Activated CD8-positive, alpha-beta T cell treated with anti-CD3 and anti-CD28 coated beads for 36 hours (primary cell): ENCODE measurements around the gene BCKDHA. TPM values are rescaled to one million over a fixed set of nuclear protein-coding genes. Genes with fewer than 3 reads are reported as not detected.
A peak's percentile ranks its signal among the peaks of the same experiment; 100 is the strongest.
"Not testable (repeated sequence)": the region's sequence is repeated elsewhere in the genome, so short reads cannot be mapped to it uniquely, and the experiment has no call there.

Experiments used
- ATAC-seq: fragments of 200-7000 bp; cut with Tn5 transposase; one replicate; pipeline ENCODE4 v1.10.0; 2021; ENCODE audit warnings: mild to moderate bottlenecking, moderate library complexity
- CTCF ChIA-PET: fragments of 350-600 bp; sonication (Branson Sonifier 250); formaldehyde crosslinking; loops from one replicate; lab custom pipeline; 2021; ENCODE audit warnings: antibody characterized with exemption; lab: Charles Lee
- POLR2A ChIA-PET: fragments of 350-600 bp; sonication (Branson Sonifier 250); formaldehyde crosslinking; loops from one replicate; lab custom pipeline; 2021; ENCODE audit warnings: antibody characterized with exemption; lab: Charles Lee
- DNase-seq: peaks from one replicate; pipeline ENCODE4 v3.0.0-alpha.2; 2020
- H3K27ac Mint-ChIP-seq: one replicate; pipeline ENCODE4 v1.8.0; 2021; ENCODE audit warnings: mild to moderate bottlenecking, mixed read lengths
- H3K27me3 Mint-ChIP-seq: one replicate; pipeline ENCODE4 v1.8.0; 2021; ENCODE audit warnings: mixed read lengths
- H3K36me3 Mint-ChIP-seq: one replicate; pipeline ENCODE4 v1.8.0; 2021; ENCODE audit warnings: low read depth, mixed read lengths
- H3K4me1 Mint-ChIP-seq: one replicate; pipeline ENCODE4 v1.8.0; 2021; ENCODE audit warnings: low read depth, mixed read lengths
- H3K4me3 Mint-ChIP-seq: one replicate; pipeline ENCODE4 v1.8.0; 2021; ENCODE audit warnings: mild to moderate bottlenecking, moderate library complexity, mixed read lengths
- H3K9me3 Mint-ChIP-seq: one replicate; pipeline ENCODE4 v1.8.0; 2021; ENCODE audit warnings: mixed read lengths
- intact Hi-C: fragments of 100-400 bp; cut with micrococcal nuclease; formaldehyde crosslinking; loops from one replicate; pipeline ENCODE4 v1.10.0; 2022
- total RNA-seq, 2 experiments: library from RNA; stranded (reverse); gene quantifications; one replicate each; pipeline ENCODE4 v1.2.3, GENCODE V29; 2021
- TF ChIP-seq, protein P1 (sequence below): fragments of 200-600 bp; IDR thresholded peaks from one replicate; pipeline ENCODE4 v1.8.0; 2022; ENCODE audit warnings: antibody characterized with exemption, mild to moderate bottlenecking

BCKDHA gene
- total RNA-seq, 2 experiments from 2014 or later, result 32.3 to 36.9 TPM

- ATAC-seq (no peak), DNase-seq (no peak)
- H3K4me1 Mint-ChIP-seq, result peaks cover 14% of the 10 kb centered on the region
- intact Hi-C loops, result no loop called here
- no peaks in the 10 kb centered on the region for H3K36me3 Mint-ChIP-seq
- peaks cover 17% of the 10 kb centered on the region for H3K27me3 Mint-ChIP-seq
- CTCF ChIA-PET, result interaction anchor here (1.2 to 15.6 kb wide), 4 partner anchors 83 to 141 kb away, joined by 4 to 272 read pairs (median 5); partner anchors contain the start of gene CEACAM21
- TF ChIP-seq, protein P1, sequence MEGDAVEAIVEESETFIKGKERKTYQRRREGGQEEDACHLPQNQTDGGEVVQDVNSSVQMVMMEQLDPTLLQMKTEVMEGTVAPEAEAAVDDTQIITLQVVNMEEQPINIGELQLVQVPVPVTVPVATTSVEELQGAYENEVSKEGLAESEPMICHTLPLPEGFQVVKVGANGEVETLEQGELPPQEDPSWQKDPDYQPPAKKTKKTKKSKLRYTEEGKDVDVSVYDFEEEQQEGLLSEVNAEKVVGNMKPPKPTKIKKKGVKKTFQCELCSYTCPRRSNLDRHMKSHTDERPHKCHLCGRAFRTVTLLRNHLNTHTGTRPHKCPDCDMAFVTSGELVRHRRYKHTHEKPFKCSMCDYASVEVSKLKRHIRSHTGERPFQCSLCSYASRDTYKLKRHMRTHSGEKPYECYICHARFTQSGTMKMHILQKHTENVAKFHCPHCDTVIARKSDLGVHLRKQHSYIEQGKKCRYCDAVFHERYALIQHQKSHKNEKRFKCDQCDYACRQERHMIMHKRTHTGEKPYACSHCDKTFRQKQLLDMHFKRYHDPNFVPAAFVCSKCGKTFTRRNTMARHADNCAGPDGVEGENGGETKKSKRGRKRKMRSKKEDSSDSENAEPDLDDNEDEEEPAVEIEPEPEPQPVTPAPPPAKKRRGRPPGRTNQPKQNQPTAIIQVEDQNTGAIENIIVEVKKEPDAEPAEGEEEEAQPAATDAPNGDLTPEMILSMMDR, result no peak
- POLR2A ChIA-PET, result no interaction called here
- no peaks in the 10 kb centered on the region for H3K9me3 Mint-ChIP-seq
- H3K4me3 Mint-ChIP-seq, result no peak overlapping the region
- H3K27ac Mint-ChIP-seq, result no peak overlapping the region
Observed at GRCh38 chr19:41455936-41456335, 58.3 kb downstream of the BCKDHA start.

GRCh38 chr19:41456342-41456918 is 58.8 kb downstream of the BCKDHA start:
- TF ChIP-seq, protein P1, result no peak
- ChIA-PET CTCF (interaction anchor here (1.2 to 15.6 kb wide), 4 partner anchors 82 to 141 kb away, joined by 4 to 272 read pairs (median 5); partner anchors contain the start of gene CEACAM21), POLR2A (no interaction called here)
- H3K27ac Mint-ChIP-seq, result no peak overlapping the region
- H3K4me3 Mint-ChIP-seq, result no peak overlapping the region
- no peaks in the 10 kb centered on the region for H3K36me3 Mint-ChIP-seq
- peaks cover 14% of the 10 kb centered on the region for H3K4me1 Mint-ChIP-seq
- H3K27me3 Mint-ChIP-seq, result peaks cover 17% of the 10 kb centered on the region
- ATAC-seq, result no peak
- DNase-seq, result no peak
- intact Hi-C loops, result no loop called here
- no peaks in the 10 kb centered on the region for H3K9me3 Mint-ChIP-seq

- Mint-ChIP-seq H3K4me3 (no peak overlapping the region), H3K4me1 (peaks cover 14% of the 10 kb centered on the region), H3K9me3 (no peaks in the 10 kb centered on the region), H3K27ac (peak overlapping the region; percentile 48), H3K36me3 (no peaks in the 10 kb centered on the region), H3K27me3 (peaks cover 20% of the 10 kb centered on the region)
- CTCF ChIA-PET, result interaction anchor here (1.2 to 15.6 kb wide), 5 partner anchors 9 to 140 kb away, joined by 4 to 272 read pairs (median 5); partner anchors contain the start of gene CEACAM21
- intact Hi-C loops, result no loop called here
- TF ChIP-seq, protein P1, result no peak
- ATAC-seq (peak; percentile 94), DNase-seq (no peak)
- POLR2A ChIA-PET, result no interaction called here
Observed at GRCh38 chr19:41457241-41457640, 59.6 kb downstream of the BCKDHA start.

- Mint-ChIP-seq H3K36me3 (no peaks in the 10 kb centered on the region), H3K27ac (no peak overlapping the region), H3K4me1 (peaks cover 5% of the 10 kb centered on the region), H3K4me3 (no peak overlapping the region), H3K9me3 (no peaks in the 10 kb centered on the region), H3K27me3 (peaks cover 14% of the 10 kb centered on the region)
- ChIA-PET POLR2A (no interaction called here), CTCF (no interaction called here)
- ATAC-seq, result no peak
- intact Hi-C loops, result no loop called here
- DNase-seq, result no peak
- TF ChIP-seq, protein P1, result no peak
Observed at GRCh38 chr19:41462497-41462896, 64.9 kb downstream of the BCKDHA start.

DNA sequence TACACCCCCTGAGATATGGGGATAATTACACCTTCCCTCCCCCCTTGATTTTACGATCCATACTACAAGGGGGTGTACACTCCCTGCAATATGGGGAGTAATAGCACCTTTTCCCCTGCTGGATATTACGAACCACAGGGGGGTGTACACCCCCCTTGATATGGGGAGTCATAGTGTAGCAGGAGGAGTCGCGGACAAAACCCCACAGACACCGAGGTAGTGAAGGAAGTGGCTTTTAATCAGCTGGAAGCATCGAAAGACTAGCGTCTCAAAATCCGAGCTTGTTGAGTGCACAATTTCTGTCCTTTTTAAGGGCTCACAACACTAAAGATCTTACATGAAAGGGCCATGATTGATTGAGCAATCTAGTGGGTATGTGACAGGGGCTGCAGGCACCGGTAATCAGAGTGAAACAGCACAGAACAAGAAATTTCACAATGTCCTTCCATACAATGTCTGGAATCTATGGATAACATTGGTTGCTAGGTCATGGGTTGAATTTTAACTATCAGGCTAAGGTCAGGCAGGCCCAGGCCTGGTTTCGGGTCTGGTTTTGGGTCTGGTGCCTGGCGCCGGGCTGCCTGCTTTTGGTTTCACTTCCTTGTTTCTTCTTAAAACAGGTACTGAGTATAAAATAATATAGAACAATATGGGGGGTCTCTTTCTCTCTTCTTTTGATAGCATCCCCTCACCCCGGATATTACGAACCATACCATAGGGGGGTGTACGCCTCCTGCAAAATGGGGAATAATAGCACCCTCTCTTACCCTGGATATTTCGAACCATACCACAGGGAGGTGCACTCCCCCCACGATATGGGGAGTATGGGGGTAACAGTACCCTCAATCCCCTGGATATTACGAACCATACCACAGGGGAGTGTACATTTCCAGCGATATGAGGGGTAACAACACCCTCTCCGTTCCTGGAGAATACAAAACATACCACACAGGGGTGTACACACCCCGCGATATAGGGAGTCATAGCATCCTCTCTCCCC is 65.9 kb downstream of the BCKDHA start:
- DNase-seq, H3K4me3 Mint-ChIP-seq, H3K27ac Mint-ChIP-seq, POLR2A ChIA-PET, ATAC-seq, CTCF ChIA-PET, intact Hi-C loops, H3K9me3 Mint-ChIP-seq, H3K36me3 Mint-ChIP-seq, H3K4me1 Mint-ChIP-seq: not testable (repeated sequence)
- peaks cover 10% of the 10 kb centered on the region for H3K27me3 Mint-ChIP-seq

Other genes starting within 250 kb of the BCKDHA start
- not detected for gene CYP2S1, start 204.6 kb upstream of the BCKDHA start, total RNA-seq
- gene AXL, start 178.6 kb upstream of the BCKDHA start, total RNA-seq, result under 1 TPM; 0.36 to 0.50 TPM
- 100 to 1,000 TPM; 257 to 259 TPM for gene HNRNPUL1, start 133.4 kb upstream of the BCKDHA start, total RNA-seq
- 10 to 100 TPM; 15.9 to 20.4 TPM for gene CCDC97, start 87.6 kb upstream of the BCKDHA start, total RNA-seq
- gene TGFB1, start 43.9 kb upstream of the BCKDHA start, total RNA-seq, result 100 to 1,000 TPM; 112 to 123 TPM
- gene B9D2, start 33.7 kb upstream of the BCKDHA start, total RNA-seq, result 1 to 10 TPM; 3.1 to 5.1 TPM
- gene TMEM91, start 21.3 kb upstream of the BCKDHA start, total RNA-seq, result 1 to 10 TPM; 8.9 to 9.1 TPM
- 10 to 100 TPM; 46.6 to 47.0 TPM for gene EXOSC5, start 459 bp upstream of the BCKDHA start, total RNA-seq
- 1 to 10 TPM in 1 of 2 experiments, under 1 TPM in 1; 0.59 to 1.1 TPM for gene B3GNT8, start 29.6 kb downstream of the BCKDHA start, total RNA-seq
- 10 to 100 TPM; 47.6 to 51.5 TPM for gene DMAC2, start 42.1 kb downstream of the BCKDHA start, total RNA-seq
- gene ERICH4, start 45.3 kb downstream of the BCKDHA start, total RNA-seq, result not detected
- 10 to 100 TPM; 17.7 to 19.8 TPM for gene CEACAM21, start 178.3 kb downstream of the BCKDHA start, total RNA-seq
- gene CEACAM4, start 229.3 kb downstream of the BCKDHA start, total RNA-seq, result not detected